Measurements from ENCODE around the gene TMEM184B.
A peak's percentile ranks its signal among the peaks of the same experiment; 100 is the strongest.

TMEM184B gene

DNA sequence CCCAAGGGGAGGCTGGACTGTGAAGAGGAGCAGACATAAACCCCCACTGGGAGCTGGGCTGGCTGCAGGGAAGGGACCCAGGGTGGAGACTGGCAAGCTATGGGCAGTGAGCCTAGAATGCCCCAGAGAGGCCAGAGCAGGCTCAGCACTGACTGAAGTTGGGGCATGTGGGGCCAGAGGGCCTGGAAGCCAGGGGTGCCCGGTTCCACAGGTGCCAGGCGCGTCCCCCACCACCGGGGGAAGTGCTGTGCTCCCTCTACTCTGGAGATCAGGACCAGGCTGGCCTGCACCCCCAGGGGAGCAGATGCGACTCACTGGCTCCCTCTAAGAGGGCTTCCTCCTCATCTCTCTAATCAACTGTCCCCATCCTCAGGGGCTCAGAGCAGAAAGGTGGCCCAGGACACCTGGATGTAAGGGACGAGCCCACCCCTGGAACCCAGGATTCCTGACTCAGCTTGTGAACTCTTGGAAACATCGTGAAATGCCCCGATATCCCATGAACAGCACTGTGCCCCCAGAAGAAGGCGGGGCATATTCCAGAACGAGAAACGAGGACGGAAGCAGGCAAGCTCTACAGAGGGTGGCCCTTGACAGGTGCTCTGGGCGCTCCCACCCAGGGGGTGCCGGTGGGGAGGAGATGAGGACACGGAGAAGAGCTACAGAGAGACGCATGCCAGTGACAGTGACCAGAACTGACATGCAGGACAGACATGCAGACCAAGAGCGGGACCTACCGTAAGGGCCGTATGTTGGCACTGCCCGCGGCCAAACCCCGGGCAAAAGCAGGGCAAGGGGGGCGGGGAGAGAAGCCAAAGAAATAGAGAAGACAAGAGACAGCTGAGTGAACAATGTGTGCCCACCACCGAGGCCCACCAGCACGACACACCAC is 50.7 kb downstream of the TMEM184B start:
- DNase-seq: no peak

DNA sequence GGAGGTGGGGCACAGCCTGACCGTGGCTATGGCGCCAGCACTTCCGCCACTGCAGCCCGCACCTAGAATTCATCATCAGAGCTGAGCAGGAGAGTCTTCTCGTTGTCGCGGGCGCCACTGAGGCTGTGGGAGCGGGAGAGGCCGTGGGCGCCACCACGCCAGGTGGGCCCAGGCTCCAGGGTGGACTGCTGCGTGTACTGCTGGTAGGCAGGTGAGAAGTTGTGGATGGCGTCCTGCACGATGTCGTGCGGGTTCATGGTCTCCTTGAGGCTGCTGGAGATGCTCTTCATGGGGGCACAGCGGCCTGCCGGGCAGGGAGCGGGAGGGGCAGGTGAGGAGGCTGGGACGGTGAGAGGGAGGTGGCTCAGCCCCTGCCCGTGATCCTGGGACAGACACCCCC is 51.4 kb downstream of the TMEM184B start:
- DNase-seq: no peak

DNA sequence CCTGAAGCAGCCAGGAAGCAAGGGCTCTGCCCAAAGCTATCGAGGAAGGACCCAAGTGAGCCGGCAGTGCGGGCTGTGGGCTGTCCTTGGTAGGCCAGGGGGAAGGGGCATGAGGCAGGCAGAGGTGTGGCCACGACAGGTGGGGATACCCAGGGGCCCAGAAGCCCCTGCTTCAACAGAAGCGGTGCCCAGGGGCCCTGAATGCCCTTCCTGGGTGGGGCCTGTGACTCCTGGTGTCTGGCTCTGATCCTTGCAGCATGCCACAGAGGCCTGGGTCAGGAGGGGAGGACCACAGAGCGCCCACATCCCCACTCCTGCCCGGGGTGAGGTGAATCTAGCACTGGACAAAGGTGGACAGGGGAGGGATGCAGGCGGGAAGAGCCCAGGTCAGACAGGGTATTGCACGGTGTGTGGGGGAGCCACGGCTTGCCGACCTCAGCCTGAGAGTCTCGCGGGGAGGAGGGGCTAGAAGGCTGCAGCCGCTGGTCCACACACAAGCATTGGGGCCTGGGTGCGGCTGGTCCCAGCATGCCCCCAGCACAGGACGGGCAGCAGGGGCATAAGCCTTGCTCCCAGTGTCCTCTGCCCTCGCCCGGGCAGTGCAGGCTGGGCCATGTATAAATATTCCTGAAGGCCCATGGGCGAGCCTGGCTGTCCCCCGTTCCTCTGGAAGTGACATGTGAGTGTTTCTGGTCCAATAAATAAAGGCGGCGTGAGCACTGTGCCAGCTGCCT is 52.0 kb downstream of the TMEM184B start:
- no peak for DNase-seq

DNA sequence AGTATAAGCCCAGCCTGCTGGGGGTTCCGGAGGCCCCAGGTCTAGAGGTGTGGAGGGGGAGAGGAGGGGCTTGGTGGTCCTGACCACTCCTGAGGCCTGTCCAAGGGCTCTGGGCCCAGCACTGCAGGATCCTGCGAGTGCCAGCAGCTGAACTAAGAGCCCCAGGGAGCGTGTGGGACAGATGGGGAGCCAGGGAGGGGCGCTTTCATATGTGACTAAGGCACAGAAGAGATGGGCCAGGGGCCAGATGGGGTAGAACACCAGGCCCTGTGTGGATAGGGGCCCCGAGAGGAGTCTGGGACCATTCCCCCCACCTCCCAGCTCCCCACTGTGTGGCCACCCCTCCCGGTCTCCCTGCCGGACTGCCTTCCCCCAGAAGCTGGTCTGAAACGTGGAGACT is 52.6 kb downstream of the TMEM184B start:
- DNase-seq: no peak

DNA sequence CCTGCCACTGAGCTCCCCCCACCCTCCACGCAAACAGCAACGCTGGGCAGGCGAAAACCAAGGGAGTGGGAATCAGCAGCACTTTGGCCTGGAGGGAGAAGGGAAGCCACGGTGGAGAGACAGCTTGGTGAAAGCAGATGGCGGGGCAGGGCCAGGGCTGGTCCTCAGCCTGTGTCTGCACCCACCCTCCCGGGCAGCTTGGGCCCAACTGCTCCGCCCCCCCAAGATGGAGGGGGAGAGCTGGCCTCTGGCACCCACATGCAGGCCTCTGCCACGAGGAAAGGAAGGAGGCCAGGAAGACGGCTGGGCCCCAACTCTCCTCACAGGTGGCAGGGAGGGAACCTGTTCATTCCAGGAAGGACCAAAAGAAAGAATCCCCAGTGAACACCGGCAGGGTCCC is 53.2 kb downstream of the TMEM184B start:
- peak; percentile 44 for DNase-seq

DNA sequence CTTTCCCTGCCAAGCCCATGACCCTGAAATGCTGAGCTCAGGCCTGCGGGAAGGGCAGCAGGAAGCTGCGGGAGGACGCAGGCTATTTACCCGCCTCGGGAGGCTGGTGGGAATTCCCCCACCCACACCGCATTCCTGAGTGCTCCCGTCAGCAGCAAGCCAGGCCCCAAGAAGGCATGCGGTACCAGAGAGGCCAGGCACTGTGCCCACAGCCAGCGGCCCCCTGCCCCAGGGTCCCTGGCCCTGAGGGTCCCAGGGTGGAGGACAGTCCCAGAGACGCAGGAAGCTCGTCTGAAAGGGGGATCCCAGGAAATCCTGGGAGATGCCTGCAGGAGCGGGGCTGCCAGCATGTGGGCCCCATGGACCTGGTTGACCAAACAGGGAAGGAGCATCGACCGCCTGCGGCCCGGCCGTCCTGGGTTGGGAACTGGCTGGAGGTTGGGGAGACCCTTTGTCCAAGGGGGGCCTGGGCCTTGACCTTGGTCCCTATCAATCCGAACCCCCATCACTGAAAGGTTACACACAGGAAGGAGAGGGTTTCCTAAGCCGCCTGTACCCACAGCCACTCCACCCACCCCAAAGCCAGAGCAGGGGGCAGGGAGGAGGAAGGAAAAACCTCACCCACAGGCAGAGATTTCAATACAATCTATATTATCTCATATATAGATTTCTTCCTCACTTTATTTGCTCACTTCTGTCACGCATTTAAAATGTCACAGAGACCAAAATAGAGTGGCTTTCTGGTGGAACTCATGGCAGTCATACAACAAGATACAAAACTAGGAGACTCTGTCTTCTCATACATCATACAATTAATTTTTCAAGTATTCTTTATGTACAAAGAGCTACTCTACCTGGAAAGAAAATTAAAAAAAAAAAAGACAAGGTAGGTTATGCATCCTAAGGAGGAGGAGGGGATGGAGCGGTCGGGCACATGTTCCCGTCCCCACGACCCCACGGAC is 53.9 kb downstream of the TMEM184B start:
- peak; percentile 76 for DNase-seq

DNA sequence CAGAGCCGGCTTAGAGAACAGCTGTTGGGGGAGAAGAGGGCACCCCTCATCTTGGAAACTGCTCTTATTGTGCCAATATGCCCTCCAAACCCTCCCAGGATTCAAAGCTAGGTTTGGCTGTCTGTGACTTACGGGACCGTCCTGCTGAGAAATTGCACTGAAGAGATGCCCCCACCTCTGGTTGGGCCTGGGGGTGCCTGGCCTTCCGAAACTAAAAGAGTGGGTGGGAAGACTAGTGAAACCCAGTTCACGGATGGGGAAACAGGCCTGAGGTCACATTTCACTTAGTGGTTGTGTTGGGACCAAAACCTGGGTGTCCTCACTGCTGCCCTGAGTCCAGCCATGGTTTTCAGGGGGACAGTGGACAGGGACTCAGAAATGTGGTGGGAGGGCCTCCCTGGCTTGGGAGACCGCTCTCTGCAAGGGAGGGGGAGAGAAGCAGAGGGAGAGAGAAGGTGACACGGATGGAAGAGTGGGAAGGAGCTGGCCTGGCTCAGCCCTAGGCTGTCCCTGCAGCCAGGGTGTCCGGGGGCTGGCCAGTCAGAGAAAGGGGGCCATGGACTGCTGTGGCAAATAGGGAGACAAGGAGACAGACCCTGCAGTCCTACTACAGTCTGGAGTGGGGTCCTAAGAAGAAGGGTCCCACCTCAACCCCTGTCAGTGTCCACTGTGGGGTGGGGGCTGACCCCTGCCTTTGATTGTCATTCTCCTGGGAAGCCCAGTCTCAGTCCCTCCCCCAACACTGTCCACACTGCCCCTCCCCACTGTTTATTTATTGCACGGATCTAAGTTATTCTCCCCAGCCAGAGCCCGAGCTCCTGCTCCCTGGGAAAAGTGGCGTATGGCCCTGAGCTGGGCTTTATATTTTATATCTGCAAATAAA is 57.4 kb downstream of the TMEM184B start:
- DNase-seq: no peak

DNA sequence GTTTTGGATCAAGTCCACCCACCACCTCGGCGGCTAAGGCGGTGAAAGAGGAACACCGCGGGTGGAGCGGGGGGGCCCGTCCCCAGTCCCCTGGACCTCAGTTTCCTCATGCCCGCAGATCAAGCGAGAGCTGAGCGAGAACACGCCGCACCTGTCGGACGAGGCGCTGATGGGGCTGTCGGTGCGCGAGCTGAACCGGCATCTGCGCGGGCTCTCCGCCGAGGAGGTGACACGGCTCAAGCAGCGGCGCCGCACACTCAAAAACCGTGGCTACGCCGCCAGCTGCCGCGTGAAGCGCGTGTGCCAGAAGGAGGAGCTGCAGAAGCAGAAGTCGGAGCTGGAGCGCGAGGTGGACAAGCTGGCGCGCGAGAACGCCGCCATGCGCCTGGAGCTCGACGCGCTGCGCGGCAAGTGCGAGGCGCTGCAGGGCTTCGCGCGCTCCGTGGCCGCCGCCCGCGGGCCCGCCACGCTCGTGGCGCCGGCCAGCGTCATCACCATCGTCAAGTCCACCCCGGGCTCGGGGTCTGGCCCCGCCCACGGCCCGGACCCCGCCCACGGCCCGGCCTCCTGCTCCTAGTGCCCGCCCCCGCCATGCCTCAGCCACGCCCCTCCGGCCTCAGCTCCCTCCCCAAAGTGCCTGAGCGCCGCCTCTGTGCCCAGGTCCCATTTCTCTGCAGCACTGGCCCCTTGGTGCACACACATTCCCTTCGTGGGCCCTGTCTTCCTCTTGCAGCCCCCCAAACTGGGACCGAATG is 58.3 kb downstream of the TMEM184B start:
- peak; percentile 87 for DNase-seq

DNA sequence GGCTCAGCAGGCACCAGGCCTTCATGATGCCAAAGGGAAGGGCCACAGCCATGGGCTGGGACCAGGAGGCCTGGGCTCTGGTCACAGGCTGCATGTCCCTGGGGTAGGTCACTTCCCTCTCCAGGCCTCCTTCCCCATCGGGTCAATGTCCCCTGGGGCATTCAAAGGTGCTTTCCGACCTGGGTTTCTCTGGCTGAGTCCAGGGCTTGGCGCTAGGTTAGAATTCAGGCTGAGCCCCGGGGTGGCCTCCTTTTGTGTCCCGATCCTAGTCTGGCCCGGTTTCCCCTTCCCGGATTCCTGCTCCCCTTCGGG is 58.9 kb downstream of the TMEM184B start:
- DNase-seq: no peak

DNA sequence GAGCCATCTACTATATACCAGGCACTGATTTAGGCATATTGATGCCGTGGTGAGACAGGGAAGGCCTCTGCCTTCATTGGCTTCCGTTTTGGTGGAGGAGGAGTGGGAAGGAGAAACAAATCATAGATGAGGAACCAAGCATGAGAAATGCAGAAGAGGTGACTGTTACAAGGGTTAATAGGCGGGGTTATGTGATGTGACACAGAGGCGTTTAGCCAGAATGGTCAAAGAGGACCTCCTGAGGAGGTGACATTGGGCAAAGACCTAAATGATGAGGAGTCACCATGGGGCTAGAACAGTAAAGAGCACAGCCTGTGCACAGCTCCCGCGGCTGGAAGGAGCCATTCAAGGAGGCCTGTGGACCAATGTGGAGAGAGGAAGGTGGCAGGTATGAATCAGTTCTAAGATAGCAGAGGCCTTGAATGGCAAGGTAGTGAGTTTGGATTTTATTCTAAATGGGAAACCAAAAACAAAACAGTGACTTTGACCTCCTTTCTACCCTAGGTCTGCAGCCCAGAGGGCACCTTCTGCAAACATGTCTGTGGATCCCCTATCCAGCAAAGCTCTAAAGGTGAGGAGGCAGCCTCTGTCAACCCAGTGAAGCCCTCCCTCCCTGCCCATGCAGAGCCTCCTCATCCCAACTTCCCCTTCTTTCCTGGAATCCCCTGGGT is 59.4 kb downstream of the TMEM184B start:
- no peak for DNase-seq

DNA sequence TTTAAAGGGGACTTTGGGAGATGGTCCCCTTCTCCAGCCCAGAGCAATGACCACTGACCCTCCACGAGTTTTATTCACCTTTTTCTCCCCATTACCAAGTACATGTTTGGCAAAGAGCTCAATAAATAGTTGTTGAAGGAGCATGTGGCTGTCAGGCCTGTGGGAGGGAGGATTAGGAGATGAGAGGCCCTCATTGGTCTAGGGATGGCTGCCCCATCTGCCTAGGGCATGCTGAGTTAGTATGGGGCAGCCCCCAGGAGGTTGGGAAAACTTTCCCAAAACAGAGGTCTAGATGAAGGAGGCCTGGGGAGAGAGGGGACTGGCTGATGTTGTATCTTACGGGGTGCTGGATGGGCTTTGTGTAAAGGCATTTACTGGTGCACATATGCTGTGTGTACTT is 60.4 kb downstream of the TMEM184B start:
- DNase-seq: no peak

DNA sequence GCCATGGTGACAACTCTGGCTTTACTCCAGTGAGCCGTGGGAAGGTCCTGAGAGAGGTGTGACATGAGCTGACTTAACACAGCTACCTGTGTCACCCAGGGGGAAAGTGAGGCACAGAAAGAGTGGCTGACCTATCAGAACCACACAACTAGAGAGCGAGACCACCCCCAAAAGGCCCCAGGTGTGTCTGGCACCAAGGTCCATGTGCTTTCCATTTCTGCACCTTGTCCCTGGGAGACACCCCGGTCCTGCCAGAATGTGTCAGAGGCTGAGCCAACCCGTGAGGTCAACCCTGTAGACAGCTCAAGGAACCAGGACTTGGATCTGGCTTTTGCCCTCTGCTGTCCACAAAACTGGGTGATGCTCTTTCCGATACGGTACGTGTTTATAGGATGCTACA is 61.3 kb downstream of the TMEM184B start:
- DNase-seq: no peak

DNA sequence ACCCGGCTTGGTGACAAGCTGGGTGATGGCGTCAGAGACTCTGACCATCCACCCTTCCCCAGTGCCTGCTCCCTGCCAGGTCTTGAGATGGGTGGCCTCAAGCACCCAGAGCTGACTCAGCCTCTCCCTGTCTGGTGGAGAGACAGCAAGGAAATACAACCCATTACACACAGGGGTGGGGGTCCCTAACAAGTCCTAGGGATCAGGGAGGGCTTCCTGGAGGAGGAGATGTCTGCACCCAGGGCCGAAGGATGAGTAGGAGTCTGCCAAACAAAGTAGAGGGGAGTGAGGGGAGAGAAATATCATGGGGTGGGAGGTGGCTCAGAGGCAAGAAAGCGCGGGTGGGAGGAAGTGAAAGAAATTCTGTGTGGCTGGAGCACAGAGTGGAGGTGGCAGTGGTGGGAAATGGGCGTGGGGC is 64.2 kb downstream of the TMEM184B start:
- DNase-seq: no peak

DNA sequence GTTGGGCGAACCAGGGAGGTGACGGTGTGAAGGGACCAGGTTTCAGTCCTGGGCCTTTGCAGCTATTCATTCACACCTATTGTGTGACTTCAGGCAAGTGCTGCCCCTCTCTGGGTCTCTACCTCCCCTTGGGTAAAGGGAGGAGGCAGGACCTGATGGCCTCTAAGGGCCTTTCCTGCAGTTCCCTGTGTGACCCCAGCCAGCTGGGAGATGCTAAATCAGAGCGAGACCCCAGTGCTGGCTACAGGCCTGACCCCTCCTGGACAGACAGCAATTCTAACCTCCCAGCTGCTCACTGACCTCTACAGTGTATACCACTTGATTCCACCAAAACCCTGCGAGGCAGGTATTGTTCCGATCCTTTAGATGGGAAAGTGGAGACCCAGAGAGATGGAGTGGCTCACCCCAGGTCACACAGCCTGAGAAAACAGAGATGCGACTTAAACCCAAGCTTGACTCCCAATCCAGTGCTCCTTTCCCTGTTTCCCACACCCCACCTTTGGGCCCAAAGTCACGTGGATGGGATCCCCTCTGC is 64.8 kb downstream of the TMEM184B start:
- DNase-seq: no peak

DNA sequence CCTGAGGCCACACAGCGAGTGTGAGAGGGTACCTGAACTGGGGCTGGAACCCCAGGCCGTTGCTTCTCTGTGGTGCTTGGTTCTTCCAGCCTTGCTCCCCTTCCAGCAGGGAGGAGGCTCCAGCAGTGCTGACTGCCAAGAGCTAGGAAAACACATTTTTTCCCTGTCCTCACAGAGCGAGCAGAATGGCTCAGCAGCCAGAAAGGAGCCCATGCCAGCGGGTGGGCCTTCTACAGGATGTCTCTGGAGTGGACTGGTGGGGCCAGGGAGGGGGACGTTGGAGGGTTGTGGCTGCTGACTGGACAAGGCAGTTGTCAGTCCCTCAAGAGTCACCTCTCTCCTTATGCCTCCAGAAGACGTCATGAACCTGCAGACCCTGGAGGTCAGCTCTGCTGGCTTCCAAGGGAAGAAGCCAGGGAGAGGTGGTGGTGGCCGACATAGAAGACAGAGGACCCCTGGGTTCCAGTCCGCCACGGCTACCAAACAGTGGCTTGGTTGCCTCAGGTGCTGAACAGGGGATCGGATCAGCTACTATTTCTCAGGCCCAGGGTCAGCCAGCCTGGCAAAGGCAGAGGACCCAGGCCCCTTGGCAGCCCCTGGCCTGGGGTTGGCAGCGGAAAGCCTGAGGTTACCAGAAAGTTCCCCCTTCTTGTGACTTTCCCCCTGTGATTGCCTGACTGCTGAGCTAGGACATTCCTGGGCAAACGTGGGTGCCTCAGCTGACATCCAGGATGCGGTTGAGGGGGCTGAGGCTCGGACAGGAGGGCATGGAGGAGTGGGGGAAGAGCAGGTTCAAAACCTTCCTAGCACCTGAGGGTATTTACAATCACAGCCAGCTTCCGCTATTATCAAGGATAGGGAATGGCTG is 67.3 kb downstream of the TMEM184B start:
- peak; percentile 71 for DNase-seq

DNA sequence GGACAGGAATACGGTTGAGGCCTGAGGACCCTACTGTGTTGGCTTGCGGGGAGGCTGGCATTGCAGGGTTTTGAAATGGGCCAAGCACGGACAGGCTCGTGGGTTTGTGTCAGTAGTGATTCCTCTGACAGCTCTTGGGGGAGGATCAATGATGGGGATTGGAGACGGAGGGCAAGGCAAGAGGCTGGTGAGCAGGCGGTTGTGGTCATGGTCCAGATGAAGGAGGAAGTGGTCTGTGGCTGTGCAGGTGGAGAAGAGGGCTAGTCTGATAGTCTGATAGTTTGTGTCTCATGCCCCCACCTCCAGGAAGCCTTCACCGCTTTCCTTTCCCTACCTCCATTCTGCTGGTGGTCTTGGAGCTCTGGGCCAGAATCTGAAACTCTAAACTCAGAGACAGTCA is 68.0 kb downstream of the TMEM184B start:
- DNase-seq: no peak

DNA sequence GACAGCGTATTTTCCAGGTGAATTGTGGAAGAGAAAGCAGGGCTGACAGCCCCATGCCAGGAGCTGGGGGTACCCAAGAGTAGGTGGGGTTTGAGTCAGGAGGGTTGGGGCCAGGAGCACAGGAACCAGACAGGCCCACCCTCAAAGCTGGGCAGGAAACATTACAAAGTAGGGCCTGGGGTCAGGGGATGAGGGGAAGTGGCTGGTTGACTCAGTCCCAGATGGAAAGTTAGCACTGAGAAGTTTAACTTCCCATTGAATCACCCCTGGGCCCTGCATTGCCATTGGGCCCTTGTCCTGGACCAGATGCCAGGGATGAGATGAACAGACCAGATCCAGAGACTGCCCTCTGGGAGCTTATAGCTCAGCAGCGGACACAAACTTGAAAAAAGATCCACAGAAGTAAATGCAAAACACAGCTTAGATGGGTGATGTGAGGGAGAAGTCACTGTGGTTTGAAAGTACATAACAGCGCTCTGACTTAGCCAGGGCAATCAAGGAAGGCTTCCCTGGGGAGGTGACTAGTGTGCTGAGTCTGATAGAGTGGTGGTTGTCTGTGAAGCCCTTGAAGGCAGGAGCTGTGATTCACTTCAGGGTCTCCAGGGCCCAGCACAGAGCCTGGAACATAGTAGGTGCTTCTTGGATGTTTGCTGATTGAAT is 68.8 kb downstream of the TMEM184B start:
- DNase-seq: no peak

DNA sequence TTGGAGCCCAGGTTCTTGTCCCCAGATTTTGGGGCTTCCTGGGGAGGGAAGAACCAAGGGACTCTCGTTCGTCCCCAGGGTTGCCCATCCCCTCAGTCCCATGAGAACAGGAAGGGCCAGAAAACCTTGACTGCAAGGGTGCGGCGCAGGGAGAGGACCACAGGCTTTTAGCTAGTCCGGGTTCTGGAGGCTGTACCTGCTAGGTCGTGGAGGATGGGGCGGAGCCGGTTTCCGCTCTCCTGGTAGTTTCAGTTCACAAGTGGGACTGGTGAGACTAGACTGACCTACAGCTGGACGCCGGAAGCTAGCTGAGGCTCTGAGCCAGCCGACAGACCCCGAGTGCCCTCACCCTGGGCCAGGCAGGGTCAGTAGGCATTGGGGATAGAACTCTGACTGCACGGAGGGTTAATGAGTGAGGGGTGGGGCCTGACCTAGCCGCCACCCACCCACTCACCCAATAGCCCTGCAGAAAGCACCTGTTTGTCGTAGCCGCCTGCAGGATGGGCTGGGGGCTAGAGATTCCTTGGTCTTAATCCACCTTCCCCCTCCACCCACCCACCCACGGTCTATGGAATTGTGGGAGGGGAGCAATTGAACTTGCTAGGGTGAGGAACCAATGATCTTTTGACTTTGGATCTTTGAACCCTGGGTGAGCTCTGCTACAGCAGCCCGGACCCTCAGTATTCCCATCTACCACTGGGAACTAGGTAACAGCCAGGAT is 69.6 kb downstream of the TMEM184B start:
- peak; percentile 62 for DNase-seq
